Measurements from ENCODE around the gene CA5A.

DNA sequence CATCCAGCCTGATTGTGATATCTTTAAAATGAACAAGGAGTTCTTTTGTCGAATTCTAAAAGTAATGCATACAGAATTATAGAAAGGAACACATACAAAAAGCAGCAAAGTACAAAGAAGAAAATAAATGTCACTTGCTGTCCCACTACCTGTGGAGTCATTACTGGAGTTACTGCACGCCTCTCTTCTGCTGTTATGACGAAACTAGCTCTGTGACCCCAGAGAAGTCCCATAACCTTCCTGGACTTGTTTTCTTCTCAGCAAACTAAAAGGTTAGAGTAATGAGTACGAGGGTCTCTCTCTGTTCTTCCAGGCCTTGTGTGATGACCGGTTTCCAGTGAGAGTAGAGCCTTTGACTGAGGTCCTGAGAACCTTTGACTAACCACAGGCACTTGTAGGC lies 41.8 kb upstream of the CA5A start:
- TF ChIP-seq, protein P1, sequence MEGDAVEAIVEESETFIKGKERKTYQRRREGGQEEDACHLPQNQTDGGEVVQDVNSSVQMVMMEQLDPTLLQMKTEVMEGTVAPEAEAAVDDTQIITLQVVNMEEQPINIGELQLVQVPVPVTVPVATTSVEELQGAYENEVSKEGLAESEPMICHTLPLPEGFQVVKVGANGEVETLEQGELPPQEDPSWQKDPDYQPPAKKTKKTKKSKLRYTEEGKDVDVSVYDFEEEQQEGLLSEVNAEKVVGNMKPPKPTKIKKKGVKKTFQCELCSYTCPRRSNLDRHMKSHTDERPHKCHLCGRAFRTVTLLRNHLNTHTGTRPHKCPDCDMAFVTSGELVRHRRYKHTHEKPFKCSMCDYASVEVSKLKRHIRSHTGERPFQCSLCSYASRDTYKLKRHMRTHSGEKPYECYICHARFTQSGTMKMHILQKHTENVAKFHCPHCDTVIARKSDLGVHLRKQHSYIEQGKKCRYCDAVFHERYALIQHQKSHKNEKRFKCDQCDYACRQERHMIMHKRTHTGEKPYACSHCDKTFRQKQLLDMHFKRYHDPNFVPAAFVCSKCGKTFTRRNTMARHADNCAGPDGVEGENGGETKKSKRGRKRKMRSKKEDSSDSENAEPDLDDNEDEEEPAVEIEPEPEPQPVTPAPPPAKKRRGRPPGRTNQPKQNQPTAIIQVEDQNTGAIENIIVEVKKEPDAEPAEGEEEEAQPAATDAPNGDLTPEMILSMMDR (IDR thresholded peaks at IDR 0.05; ENCODE audit: low read depth, low read length): no peak
- TF ChIP-seq EZH2phosphoT487 (IDR thresholded peaks at IDR 0.05; ENCODE audit: low read depth): no peak

Data from OCI-LY3 (cell line).